Testis (tissue), 3 donors: ENCODE measurements around the gene ADAMTS14. TPM values are rescaled to one million over a fixed set of nuclear protein-coding genes. Genes with fewer than 3 reads are reported as not detected.
A peak's percentile ranks its signal among the peaks of the same experiment; 100 is the strongest.

Source experiments
- DNase-seq: peaks from one replicate; pipeline ENCODE4 v3.0.0-alpha.2; 2019
- H3K27ac ChIP-seq, 2 donors: fragments of 200-600 bp; sonication (generic); one replicate each; pipeline ENCODE4 v1.5.1; 2019
- H3K27me3 ChIP-seq: fragments of 200-600 bp; sonication (generic); one replicate; pipeline ENCODE4 v1.5.1; 2019
- H3K36me3 ChIP-seq: fragments of 200-600 bp; sonication (generic); one replicate; pipeline ENCODE4 v1.5.1; 2017; ENCODE audit warnings: low read depth; ENCODE audit errors: missing control alignments
- H3K4me1 ChIP-seq: fragments of 200-600 bp; sonication (generic); one replicate; pipeline ENCODE4 v1.5.1; 2019
- H3K4me3 ChIP-seq, 2 donors: fragments of 200-600 bp; sonication (generic); one replicate each; pipeline ENCODE4 v1.5.1; 2017 to 2019
- H3K9me3 ChIP-seq: fragments of 200-600 bp; sonication (generic); one replicate; pipeline ENCODE4 v1.5.1; 2017
- CTCF ChIP-seq, 3 experiments: fragments of 450-650 bp in 2 of 3; fragments of 200-600 bp in 1 of 3; sonication (generic) in 1 of 3; IDR thresholded peaks; one replicate each; pipeline ENCODE4 v1.5.1; 2016 to 2019; ENCODE audit warnings: antibody characterized with exemption in 3 of 3, mild to moderate bottlenecking in 2 of 3, moderate library complexity in 1 of 3
- POLR2A ChIP-seq: fragments of 450-650 bp; IDR thresholded peaks from one replicate; pipeline ENCODE4 v1.6.1; 2017; ENCODE audit warnings: antibody characterized with exemption, mild to moderate bottlenecking, moderate library complexity
- WGBS, 2 donors: methylation state at CpG; one replicate each; pipeline ENCODE4 v1.1.5; 2018; 5-methylcytosine and 5-hydroxymethylcytosine counted together
- intact Hi-C: fragments of 100-400 bp; cut with DNase I; formaldehyde crosslinking; loops from one replicate; pipeline ENCODE4 v1.15.1; 2023; ENCODE audit warnings: low total_unique reads
- polyA plus RNA-seq: library from polyadenylated mRNA; stranded (reverse); fragments of 350-450 nt; fragmentation: Illumina TruSeq; extraction: RNeasy Lipid Tissue Mini Kit (QIAGEN cat#74804); gene quantifications from one replicate; pipeline ENCODE4 v1.2.3, GENCODE V29; 2014; ENCODE audit warnings: low read depth, low replicate concordance; ENCODE audit not compliant: insufficient read depth
- total RNA-seq, 2 donors: library from RNA; depleted of rRNA; stranded (reverse); fragments of >200 nt; gene quantifications; one replicate each; pipeline ENCODE4 v1.2.3, GENCODE V29; 2016

ADAMTS14 gene
- total and polyA plus RNA-seq, 3 donors from 2014 or later: 0.63 to 0.93 (median 0.90) TPM

GRCh38 chr10:70691611-70692010 lies 19.3 kb downstream of the ADAMTS14 start:
- H3K27ac ChIP-seq: no peak overlapping the region
- no peak overlapping the region for H3K4me3 ChIP-seq
- H3K9me3 ChIP-seq: no peaks in the 10 kb centered on the region
- H3K36me3 ChIP-seq: no peaks in the 10 kb centered on the region
- no peak for TF ChIP-seq POLR2A
- no peak for TF ChIP-seq CTCF (IDR thresholded peaks at IDR 0.05)
- H3K27me3 ChIP-seq: no peaks in the 10 kb centered on the region
- DNase-seq: no peak
- no peaks in the 10 kb centered on the region for H3K4me1 ChIP-seq
- intact Hi-C loops: no loop called here
- 87 to 95% methylated on average over 6 of the region's 6 CpGs for WGBS, 2 donors

GRCh38 chr10:70692043-70692603 lies 19.8 kb downstream of the ADAMTS14 start:
- no peak overlapping the region for H3K27ac ChIP-seq
- TF ChIP-seq CTCF (IDR thresholded peaks at IDR 0.05): no peak
- TF ChIP-seq POLR2A: no peak
- no peak for DNase-seq
- 84 to 95% methylated on average over 9 of the region's 9 CpGs for WGBS, 2 donors
- H3K4me3 ChIP-seq: no peak overlapping the region
- intact Hi-C loops: no loop called here
- no peaks in the 10 kb centered on the region for H3K27me3 ChIP-seq
- H3K9me3 ChIP-seq: no peaks in the 10 kb centered on the region
- H3K36me3 ChIP-seq: no peaks in the 10 kb centered on the region
- H3K4me1 ChIP-seq: no peaks in the 10 kb centered on the region

GRCh38 chr10:70693619-70694335 lies 21.5 kb downstream of the ADAMTS14 start:
- H3K9me3 ChIP-seq: no peaks in the 10 kb centered on the region
- intact Hi-C loops: no loop called here
- WGBS, 2 donors: 49 to 62% methylated on average over 12 to 19 of the region's 19 CpGs

GRCh38 chr10:70694418-70695141 lies 22.3 kb downstream of the ADAMTS14 start:
- Histone ChIP-seq H3K27me3 (no peaks in the 10 kb centered on the region), H3K4me3 (no peak overlapping the region)
- intact Hi-C loops: no loop called here

More at GRCh38 chr10:70693619-70694335, 21.5 kb downstream of the ADAMTS14 start:
- no peaks in the 10 kb centered on the region for H3K4me1 ChIP-seq
- no peak overlapping the region for H3K4me3 ChIP-seq
- no peaks in the 10 kb centered on the region for H3K27me3 ChIP-seq
- no peaks in the 10 kb centered on the region for H3K36me3 ChIP-seq
- no peak overlapping the region for H3K27ac ChIP-seq
- no peak for TF ChIP-seq CTCF (IDR thresholded peaks at IDR 0.05)
- no peak for TF ChIP-seq POLR2A
- peak; percentile 22 for DNase-seq

More at GRCh38 chr10:70694418-70695141, 22.3 kb downstream of the ADAMTS14 start:
- no peak for DNase-seq
- Histone ChIP-seq H3K36me3 (no peaks in the 10 kb centered on the region), H3K27ac (no peak overlapping the region), H3K9me3 (no peaks in the 10 kb centered on the region), H3K4me1 (no peaks in the 10 kb centered on the region)
- WGBS, 2 donors: 91 to 93% methylated on average over 6 of the region's 6 CpGs
- no peak for TF ChIP-seq CTCF (IDR thresholded peaks at IDR 0.05)
